ENCODE data around the gene DNAJC6.

Gene DNAJC6

DNA sequence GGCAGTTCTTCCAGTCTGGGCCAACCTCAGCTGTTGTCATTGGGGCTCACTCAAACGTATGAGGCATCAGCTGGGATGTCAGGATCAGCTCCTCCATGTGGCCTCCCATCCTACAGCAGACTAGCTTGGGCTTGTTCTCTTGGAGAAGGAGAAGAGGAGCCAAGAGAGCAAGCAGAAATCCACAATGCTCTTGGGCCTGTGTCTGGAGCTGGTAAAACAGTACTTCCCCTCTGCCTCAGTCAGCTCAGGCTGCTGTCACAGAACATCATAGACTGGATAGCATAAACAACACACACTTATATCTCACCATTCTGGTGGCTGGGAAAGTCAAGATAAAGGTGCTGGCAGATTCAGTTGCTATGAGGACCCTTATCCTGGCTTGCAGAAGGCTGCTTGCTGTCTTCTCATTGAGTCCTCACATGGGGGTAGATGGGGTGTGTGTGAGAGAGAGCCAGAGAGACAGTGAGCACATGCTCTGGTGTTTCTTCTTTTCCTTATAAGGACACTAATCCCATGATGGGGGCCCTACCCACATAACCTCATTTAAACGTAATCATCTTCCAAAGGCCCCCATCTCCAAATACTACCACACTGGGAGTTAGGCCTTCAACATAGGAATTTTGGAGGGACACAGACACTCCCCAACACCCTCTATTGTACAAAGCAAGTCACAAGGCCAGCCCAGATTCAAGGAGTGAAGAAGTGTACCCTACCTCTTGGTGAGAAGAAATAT lies 16.3 kb upstream of the DNAJC6 start:
- DNase-seq (ENCODE audit: low spot score), result no peak

- DNase-seq (ENCODE audit: low spot score), result no peak
Measured at GRCh38 chr1:65297706-65298105, 11.6 kb upstream of the DNAJC6 start.

- no peak for DNase-seq (ENCODE audit: low spot score)
Measured at GRCh38 chr1:65299328-65299727, 10.0 kb upstream of the DNAJC6 start.

DNA sequence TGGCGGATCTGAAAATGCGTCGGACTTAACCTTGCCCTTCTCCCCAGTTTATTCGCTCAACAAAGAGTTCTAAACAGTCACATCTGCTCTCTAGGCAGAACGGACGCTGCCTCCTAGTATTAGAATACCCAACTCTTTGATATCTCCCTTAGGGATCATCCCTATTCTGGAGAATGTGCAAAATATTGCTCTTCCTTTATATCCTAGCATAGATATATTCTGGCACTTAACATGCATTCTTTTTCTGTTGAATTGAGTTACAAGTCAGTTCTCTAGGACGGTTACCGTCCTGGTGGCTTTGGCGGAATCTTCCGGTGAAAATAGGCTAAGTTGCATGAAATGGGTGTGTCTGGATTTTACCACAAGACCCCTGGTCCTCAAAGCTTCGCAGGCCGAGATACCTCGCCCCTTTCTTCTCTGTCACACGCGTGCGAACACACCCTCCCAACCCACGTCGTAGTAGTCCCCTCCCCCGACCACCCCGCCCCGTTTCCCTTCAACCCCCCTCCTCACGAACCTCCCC lies 501 bp upstream of the DNAJC6 start:
- no peak for DNase-seq (ENCODE audit: low spot score)

- no peak for DNase-seq (ENCODE audit: low spot score)
Measured at GRCh38 chr1:65310078-65310587, 790 bp downstream of the DNAJC6 start.

- no peak for DNase-seq (ENCODE audit: low spot score)
Measured at GRCh38 chr1:65311760-65312159, 2.4 kb downstream of the DNAJC6 start.

DNA sequence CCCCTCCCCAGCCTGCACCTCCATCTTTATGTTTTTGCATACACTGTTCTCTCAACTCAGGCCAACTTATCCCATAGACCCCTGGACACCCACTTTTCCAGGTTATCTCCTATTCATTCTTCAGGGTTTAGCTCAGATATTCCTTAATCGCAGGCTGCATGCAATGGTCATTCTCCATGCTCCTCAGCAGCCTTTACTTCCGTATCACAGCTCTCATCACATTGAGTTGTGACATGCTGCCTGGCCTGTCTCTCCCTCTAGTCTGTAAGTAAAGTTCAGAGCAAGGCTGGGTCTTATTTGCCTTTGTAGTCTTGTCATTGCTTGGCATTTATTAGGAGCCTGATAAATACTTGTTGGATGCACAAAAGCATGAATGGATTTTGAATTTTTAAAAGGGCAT lies 6.9 kb downstream of the DNAJC6 start:
- no peak for DNase-seq (ENCODE audit: low spot score)

DNA sequence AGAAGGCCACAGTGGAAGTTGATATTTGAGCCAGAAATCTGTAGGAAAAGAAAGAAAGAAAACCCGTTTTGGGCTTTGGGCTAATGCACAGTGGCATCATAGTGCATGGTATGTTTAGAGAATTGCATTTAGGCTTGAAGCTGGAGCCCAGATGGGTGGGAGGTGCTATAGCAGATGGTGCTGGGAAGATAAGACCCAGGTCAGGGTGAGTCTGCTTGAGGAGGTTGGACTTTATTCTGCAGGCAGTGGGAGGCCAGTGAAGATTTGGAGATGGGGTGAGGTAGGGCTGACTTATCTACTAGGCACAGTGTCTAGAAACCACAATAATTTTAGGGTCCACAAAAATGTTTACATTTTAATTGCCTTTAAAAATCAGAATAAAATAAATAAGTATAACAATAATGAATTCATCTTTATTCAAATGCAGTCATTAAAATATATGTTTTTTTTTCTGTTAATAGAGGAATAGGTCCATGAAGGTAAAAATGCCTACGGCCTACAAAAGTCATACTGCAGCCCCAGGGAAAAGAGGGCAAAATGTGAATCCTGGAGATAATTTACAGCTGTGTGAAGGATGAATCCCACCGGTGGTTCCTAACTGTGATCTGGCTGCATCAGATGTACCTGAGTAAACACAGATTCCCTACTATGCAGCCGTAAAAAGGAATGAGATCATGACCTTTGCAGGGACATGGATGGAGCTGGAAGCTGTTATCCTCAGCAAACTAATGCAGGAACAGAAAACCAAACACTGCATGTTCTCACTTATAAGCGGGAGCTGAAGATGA lies 8.7 kb downstream of the DNAJC6 start:
- DNase-seq (ENCODE audit: low spot score), result no peak

GRCh38 chr1:65319141-65319540 lies 9.8 kb downstream of the DNAJC6 start:
- no peak for DNase-seq (ENCODE audit: low spot score)

GRCh38 chr1:65319754-65320153 lies 10.4 kb downstream of the DNAJC6 start:
- DNase-seq (ENCODE audit: low spot score), result no peak

DNA sequence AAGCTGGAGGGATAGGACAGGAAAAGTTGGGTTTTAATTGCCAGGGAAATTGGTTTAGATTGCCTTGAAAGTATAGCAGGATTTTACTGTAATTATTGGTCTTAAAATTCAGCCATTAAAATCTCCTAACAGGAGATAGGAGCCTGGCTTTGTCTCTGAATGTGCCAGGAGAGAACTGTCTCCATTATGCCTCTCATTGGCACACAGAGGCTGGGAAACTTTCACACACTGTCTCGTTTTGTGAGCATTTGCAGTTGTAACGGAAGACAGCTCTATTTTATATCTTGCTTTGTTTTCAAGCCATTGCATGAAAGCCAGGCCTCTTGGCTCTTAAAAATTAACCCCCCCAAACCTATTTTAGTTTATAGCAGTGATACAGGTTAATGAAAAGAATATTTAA lies 12.5 kb downstream of the DNAJC6 start:
- no peak for DNase-seq (ENCODE audit: low spot score)

GRCh38 chr1:65323246-65323645 lies 13.9 kb downstream of the DNAJC6 start:
- DNase-seq (ENCODE audit: low spot score), result no peak

GRCh38 chr1:65330021-65330420 lies 20.7 kb downstream of the DNAJC6 start:
- DNase-seq (ENCODE audit: low spot score), result no peak

GRCh38 chr1:65330822-65331221 lies 21.5 kb downstream of the DNAJC6 start:
- DNase-seq (ENCODE audit: low spot score), result no peak

DNA sequence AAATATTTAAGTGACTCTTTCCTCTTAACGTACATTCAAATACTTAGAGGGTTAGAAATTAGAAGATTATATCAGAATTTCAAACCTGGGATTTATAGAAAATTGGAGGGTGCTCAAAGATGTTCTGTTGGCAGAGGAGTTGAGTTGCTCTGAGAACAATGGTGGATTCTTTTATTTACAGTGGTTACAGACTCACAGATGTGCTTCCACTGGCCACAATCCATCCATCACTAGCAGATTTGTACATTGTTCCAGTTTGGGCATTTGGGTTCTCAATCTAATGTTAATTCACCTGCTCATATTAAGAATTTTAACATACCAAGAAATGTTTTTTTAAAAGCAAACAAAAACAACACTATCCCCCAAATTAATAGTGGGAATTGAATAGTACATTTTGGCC lies 23.5 kb downstream of the DNAJC6 start:
- DNase-seq (ENCODE audit: low spot score), result no peak

DNA sequence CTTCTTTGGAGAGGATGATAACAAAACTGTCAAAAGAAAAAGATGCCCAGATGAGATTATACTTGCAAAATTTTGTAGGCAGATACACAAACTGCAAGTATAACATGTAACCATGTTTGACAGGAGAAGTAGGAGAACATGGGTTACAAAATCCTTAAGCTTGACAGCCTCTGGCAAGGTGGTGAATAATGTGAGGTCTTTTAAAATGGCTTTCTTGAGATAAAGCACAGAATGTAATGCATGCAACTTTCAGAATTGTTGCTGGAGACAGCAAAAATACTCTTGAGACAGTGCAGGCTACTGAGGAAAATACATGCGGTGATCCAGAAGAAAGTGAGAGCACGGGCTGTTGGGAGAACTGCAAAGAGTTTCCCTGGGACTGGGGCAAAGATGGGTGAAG lies 24.7 kb downstream of the DNAJC6 start:
- no peak for DNase-seq (ENCODE audit: low spot score)

- DNase-seq (ENCODE audit: low spot score), result no peak
Measured at GRCh38 chr1:65339866-65340468, 30.6 kb downstream of the DNAJC6 start.

DNA sequence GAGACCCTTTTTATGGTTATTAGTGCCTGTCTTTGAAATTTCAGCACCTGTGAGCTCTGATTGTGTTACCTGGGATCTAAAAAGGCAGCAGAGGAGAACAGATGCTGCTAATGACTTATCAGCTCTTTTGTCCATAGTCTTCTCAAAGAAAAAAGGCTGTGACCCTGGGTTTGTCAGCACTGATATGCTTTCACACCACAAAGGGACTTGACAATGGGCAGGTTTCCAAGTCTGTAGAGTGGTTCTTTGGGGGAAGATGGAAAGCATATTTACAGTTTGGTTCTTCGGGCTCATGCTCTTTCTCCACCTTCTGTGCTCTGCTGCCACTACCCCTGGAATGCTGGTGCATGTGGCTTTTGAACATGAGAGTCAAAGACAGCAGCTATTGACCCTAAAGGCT lies 32.0 kb downstream of the DNAJC6 start:
- no peak for DNase-seq (ENCODE audit: low spot score)

DNA sequence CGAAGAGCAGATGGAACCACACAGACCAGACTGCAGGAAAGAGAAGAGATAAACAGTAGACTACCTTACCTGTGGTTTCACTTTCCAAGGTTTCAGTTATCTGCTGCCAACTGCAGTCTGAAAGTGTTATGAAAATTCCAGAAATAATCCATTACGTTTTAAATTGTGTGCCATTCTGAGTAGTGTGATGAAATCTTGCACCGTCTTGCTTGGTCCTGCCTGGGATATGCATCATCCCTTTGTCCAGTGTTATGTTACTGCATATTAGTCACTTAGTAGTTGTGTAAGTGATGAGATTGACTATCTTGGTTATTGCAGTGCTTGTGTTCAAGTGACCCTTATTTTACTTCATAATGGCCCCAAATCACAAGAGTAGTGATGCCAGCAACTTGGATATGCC lies 33.9 kb downstream of the DNAJC6 start:
- DNase-seq (ENCODE audit: low spot score), result no peak

GRCh38 chr1:65344171-65344814 lies 35.0 kb downstream of the DNAJC6 start:
- no peak for DNase-seq (ENCODE audit: low spot score)

GRCh38 chr1:65346190-65346589 lies 36.8 kb downstream of the DNAJC6 start:
- no peak for DNase-seq (ENCODE audit: low spot score)

GRCh38 chr1:65355031-65355712 lies 45.8 kb downstream of the DNAJC6 start:
- no peak for DNase-seq (ENCODE audit: low spot score)
